HG03457 (cell line): Measurements from ENCODE around the gene HIPK4.

ENCODE experiments used
- ATAC-seq: cut with Tn5 transposase; IDR thresholded peaks from one replicate; pipeline ENCODE4 v1.9.1; 2021; ENCODE audit warnings: moderate number of reproducible peaks; ENCODE audit not compliant: unreplicated experiment

HIPK4 gene

DNA sequence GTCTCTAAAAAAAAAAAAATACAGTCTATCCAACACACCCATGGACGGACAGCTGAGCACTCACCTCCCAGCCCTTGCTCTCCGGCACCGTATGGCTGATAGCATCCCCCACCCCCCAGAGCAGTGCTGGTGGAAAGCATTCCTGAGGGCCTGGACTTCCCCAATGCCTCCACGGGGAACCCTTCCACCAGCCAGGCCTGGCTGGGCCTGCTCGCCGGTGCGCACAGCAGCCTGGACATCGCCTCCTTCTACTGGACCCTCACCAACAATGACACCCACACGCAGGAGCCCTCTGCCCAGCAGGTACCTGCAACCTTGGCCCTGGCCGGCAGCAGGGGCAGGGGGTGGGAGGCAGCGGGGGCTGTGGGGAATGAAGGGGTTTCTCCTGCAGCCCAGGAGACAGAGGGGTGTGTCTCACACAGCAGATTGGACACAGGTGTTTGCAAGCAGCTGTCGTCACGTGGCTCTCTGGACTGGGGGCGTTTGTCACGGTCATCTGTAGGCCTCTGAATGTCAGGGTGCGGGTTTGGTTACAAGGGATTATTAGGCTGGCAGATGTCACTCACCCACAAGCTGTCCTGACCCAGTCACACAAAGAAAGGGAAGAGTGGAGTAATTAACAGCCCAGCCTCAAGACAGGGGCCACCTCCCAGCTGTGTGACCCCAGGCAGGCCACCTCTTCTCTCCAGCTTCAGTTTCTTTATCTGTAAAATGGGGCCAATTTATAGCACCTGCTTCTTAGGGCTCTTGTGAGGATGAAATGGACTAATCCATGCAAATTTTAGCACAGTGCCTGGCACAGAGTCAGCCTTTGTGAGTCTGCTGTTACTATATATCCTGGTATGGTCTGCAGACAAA is 22.2 kb downstream of the HIPK4 start:
- ATAC-seq: no peak

- ATAC-seq: no peak
These were observed 23.1 kb downstream of the HIPK4 start for GRCh38 chr19:40366697-40367561.

- no peak for ATAC-seq
These were observed 24.2 kb downstream of the HIPK4 start for GRCh38 chr19:40365613-40366401.

- ATAC-seq: no peak
These were observed 25.0 kb downstream of the HIPK4 start for GRCh38 chr19:40365010-40365409.

DNA sequence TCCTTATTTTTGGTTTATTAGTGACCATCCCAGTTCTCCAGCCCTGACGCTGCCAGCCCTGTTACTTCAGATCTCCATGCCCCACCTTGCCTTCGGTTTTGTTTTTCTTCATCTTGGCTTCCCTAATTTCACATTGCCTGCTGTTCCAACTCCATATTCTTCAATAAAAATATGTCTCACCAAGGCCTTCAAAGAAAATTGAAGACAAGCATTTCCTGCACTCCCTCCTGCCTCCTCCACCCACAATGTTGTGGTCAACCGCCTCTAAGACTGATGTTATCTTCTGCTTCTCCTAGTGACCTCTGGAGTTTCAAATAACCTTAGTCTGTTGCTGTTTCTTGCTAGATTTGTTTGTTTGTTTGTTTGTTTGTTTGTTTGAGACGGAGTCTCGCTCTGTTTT is 26.9 kb downstream of the HIPK4 start:
- no peak for ATAC-seq

- ATAC-seq: no peak
These were observed 27.8 kb downstream of the HIPK4 start for GRCh38 chr19:40362160-40362559.

- no peak for ATAC-seq
These were observed 29.2 kb downstream of the HIPK4 start for GRCh38 chr19:40360708-40361241.

DNA sequence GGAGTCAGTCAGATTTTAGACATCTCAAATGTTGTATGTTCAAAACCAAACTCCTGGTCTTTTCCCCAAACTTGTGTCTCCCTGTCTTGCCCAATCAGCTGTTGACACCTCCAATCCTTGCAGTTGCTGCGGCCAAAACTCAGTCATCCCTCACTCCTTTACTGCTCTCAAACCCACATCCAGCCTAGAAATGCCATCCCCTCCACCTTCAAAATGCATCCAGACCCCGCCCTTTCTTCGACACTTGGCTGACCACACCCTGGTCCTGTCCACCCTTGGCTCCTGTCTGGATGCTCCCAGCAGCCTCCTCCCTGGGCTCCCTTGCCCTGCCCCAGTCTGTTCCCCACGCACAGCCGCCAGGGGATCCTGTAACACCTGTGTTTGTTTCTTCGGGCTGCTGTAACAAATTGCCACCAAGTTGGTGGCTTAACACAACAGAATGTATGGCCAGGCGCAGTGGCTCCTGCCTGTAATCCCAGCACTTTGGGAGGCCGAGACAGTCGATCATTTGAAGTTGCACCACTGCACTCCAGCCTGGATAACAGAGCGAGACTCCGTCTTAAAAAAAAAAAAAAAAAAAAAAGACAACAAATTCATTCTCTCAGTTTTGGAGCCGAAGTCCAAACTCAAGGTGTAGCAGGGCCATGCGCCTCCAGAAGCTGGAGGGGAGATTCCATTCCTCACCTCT is 29.8 kb downstream of the HIPK4 start:
- no peak for ATAC-seq

DNA sequence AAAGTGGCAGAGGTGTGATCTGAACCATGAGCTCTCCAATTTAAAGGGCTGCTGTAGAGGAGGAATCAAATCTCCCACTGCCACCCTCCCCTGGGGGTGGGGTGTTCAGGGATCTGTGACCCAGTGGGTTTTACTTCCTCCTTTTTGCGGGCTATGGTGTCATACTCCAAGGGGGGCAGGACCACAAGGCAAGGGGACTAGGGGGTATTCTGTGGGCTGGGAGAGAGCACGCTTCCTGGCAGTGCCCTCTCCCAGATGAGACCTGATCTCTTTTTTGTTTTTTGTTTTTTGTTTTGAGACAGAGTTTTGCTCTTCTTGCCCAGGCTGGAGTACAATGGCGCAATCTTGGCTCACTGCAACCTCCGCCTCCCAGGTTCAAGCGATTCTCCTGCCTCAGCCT is 31.2 kb downstream of the HIPK4 start:
- ATAC-seq: no peak

DNA sequence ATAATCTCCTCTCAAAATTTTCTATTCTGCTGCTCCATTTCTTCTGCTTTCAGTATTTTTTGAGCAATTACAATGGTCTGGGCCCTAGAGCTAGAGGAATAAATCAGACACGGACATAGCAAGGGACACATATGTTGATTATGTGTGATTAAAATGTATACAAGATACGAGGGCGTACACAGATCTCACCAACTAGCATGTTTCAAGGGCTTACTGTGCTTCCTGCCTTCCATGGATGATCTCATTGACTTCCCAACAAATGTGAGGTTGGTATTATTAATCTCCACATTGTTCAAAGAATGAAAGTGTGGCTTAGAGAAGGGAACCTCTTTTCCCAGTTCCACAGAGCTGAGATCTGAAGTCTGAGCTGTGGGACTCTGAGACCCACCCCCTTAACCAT is 32.3 kb downstream of the HIPK4 start:
- no peak for ATAC-seq

DNA sequence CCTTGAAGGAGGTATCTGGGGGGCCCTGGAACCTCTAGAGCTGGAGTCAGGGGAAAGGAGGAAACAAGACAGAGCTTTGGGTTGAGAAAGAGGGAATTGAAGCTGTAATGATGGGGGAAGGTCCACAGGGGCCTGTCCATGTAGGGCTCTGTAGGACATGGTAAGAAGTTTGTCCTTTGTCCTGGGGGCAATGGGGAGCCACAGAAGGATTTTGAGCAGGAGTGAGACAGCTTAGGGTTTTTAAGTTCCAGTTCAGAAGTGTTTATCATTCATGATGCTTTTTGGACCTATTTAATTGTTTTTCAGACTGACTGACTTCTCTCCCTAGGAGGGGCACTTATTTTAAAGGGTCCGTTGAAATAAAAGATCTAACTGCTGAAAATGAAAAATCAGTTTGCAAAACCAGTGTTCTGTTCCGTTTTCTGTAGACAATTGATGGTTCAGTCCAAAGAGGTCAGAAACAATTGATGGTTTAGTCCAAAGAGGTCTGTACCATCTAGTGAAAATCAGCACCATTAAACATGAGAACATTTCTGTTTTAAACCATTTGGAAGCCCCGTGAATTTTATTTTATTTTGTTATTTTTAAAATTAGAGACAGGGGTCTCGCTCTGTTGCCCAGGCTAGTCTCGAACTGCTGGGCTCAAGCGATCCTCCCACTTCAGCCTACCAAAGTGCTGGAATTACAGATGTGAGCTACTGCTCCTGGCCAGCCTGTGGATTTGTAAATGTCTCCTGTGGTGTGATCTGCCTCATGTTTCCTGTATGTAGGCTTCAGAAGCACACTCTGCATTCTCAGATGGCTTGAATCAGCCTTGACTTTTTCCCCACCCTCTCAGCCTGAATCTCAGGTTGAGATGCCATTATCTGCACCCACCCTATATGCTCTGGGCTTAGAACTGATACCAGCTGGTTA is 33.0 kb downstream of the HIPK4 start:
- ATAC-seq: no peak

DNA sequence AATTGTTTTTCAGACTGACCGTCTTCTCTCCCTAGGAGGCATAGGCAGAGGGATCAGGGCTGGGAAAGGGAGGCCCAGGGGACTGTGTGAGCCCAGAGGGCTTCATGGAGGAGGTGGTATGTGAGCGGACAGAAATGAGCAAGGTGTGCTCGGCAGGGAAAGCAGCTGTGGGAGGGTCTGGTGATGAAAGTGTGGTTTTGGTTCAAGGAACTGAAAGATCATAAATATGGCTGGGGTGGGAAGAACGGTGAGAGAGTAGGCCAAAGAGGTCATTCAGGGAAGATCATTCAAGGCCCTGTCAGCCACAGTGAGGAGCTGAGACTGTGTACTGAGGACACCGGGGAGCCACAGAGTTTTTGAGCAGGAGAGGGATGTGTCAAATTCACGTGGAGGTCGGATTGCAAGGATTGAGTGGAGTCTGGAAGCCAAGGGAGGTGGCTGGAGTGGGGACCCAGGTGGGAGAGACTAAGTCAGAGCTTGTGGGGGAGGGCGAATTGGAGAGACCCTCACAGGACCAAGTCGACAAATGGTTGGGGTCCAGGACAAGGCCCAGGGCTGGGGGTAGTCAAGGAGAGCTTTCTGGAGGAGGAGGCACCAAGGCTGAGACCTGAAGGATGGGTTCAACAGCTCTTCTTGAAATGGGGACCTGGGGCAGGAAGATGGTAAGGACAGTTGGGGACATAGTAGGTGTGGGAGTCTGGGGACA is 33.9 kb downstream of the HIPK4 start:
- no peak for ATAC-seq

DNA sequence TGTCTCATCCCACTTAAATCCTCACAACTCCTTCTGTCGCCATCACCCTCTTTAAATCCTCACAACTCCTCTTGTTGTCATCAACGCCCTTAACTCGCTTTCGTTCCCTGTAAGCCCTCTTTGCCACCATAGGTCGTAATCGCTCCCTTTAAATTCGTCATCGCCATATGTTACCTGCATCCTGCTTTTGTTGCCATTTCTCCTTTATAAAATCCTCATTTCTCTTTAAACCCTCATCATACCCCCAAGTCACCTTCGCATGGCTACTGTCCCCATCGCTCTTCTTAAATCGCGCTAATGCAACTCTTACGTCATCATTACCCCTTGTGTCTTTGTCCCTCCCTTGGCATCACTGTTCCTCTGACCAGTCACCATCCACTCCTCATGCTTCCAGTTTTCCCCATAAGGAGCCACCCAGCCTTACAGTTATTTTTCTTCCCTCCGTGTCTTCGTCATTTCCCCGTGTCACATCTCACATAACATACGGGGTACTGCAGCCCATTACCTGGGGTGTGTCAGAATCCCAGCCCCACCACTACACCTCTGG is 40.9 kb downstream of the HIPK4 start:
- ATAC-seq: no peak

DNA sequence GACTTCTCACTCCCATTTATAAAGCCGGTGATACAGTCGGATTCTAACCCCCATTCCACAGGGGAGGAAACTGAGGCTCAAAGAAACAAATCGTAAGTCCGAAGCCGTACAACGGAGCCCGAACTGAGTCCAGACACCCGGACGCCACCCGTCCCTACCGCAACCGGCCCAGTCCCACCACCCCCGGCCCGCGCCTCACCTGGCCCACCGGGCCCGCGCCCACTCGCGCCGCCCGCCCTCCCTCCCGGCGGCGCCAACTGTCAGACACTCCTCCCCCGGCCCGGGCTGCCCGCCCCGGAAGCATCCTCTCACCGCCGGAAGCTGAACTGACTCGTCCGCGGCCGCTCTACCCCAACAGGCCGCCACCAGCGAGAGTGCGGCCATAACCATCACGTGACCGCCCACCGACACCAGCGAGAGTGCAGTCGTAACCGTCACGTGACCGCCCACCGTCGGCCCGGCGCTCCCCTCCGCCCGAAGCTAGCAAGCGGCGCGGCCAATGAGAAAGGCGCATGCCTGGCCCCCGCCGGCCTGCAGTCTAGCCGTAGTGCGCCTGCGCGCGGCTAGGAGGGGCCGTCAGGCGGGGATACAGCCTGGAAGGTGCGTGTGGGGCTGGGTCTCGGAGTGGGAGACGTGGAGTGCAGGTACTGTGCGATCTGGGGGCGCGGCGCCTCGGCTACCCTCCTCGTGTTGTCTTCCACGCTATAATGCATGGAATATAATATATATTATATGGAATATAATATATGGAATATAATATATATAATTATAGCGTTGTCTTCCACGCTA is 41.7 kb downstream of the HIPK4 start, which contains the start of the genes C19orf47 and PLD3:
C19orf47 (minus strand) TSS at position 273 of the 789 bp plus-strand sequence. CDS start 6,540 bp downstream, outside the sequence.
PLD3 (plus strand) TSS at position 571 of the 789 bp plus-strand sequence. CDS start 17,789 bp downstream, outside the sequence.
- peak; percentile 86 for ATAC-seq

DNA sequence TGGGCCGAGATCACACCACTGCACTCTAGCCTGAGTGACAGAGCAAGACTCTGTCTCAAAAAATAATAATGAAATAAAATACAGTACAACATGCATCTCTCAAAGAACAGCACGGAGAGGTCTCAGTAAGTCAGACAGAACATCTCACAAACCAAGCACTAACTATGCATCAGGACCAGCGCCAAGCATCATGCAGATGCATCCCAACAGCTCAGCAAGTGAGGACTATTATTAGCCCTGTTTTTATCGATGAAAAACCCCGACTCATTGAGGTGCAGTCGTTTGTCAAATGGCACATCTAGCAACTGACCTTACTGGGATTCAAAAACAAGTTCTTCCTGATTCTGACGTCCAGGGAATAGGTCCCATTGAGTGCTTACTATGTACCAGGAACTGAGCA is 45.6 kb downstream of the HIPK4 start:
- no peak for ATAC-seq

GRCh38 chr19:40342644-40343311 is 47.2 kb downstream of the HIPK4 start:
- no peak for ATAC-seq
